ENCODE data around the gene ZNF619. TPM values are rescaled to one million over a fixed set of nuclear protein-coding genes. Genes with fewer than 3 reads are reported as not detected.

ZNF619 gene
- total and polyA plus RNA-seq, 9 of the 15 experiments (the other 6 are each of a cell fraction or from before 2014, with no cell fraction given) = 1.3 to 9.1 (median 6.3) TPM

DNA sequence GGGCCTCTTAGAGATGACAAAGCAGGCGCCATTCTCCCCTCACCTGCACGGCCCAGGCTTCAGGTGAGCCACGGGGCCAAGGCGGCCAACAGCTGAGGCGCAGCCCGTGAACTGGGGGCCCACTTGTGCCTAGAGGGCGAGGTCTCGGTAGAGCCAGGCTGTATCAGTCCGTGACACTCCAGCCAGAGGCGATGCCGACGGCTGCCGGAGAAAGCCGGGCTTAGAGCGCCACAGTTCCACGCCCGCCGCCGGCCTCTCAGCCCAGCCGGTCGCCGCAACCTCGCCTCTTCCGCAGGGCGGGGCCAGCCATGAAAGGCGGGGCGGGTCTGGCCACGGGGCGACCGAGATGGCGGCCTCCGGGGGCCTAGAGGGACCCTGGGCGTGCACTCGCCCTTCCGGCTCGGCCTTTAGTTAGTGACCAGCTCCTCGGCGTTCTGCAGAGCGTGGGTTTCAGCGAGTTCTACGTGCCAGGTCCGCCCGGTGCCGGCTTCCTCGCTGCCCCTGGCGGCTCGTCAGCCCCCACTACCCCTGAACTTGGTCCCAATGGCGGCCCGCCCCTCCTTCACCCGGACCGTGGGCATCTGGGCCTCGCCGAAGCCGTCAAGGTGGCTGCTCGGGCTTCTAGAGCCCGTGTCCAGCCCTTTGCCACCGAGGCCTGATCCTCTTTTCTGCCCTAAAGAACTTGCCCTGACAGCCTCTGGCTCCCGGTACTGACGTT lies 47.8 kb downstream of the ZNF619 start, which contains the start of gene ZNF621 (continued):
- no peak for TF ChIP-seq SRSF1 (IDR thresholded peaks at IDR 0.05; ENCODE audit: low read depth, low read length)
- TF ChIP-seq ZNF695 (CRISPR knock-in tag; IDR thresholded peaks at IDR 0.05) = no peak
- no peak for TF ChIP-seq HSF4 (CRISPR knock-in tag; IDR thresholded peaks at IDR 0.05; ENCODE audit: borderline replicate concordance)
- TF ChIP-seq, protein P1, sequence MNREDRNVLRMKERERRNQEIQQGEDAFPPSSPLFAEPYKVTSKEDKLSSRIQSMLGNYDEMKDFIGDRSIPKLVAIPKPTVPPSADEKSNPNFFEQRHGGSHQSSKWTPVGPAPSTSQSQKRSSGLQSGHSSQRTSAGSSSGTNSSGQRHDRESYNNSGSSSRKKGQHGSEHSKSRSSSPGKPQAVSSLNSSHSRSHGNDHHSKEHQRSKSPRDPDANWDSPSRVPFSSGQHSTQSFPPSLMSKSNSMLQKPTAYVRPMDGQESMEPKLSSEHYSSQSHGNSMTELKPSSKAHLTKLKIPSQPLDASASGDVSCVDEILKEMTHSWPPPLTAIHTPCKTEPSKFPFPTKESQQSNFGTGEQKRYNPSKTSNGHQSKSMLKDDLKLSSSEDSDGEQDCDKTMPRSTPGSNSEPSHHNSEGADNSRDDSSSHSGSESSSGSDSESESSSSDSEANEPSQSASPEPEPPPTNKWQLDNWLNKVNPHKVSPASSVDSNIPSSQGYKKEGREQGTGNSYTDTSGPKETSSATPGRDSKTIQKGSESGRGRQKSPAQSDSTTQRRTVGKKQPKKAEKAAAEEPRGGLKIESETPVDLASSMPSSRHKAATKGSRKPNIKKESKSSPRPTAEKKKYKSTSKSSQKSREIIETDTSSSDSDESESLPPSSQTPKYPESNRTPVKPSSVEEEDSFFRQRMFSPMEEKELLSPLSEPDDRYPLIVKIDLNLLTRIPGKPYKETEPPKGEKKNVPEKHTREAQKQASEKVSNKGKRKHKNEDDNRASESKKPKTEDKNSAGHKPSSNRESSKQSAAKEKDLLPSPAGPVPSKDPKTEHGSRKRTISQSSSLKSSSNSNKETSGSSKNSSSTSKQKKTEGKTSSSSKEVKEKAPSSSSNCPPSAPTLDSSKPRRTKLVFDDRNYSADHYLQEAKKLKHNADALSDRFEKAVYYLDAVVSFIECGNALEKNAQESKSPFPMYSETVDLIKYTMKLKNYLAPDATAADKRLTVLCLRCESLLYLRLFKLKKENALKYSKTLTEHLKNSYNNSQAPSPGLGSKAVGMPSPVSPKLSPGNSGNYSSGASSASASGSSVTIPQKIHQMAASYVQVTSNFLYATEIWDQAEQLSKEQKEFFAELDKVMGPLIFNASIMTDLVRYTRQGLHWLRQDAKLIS (CRISPR knock-in tag; IDR thresholded peaks at IDR 0.05) = no peak; the same call in 1 of the 2 replicates
- TF ChIP-seq GTF2A2 (tag; IDR thresholded peaks at IDR 0.05) = peak; percentile 76
- no peak for TF ChIP-seq RFX7 (CRISPR knock-in tag; IDR thresholded peaks at IDR 0.05)
- no peak for TF ChIP-seq ZNF444 (CRISPR knock-in tag; IDR thresholded peaks at IDR 0.05)
- TF ChIP-seq, protein P2, sequence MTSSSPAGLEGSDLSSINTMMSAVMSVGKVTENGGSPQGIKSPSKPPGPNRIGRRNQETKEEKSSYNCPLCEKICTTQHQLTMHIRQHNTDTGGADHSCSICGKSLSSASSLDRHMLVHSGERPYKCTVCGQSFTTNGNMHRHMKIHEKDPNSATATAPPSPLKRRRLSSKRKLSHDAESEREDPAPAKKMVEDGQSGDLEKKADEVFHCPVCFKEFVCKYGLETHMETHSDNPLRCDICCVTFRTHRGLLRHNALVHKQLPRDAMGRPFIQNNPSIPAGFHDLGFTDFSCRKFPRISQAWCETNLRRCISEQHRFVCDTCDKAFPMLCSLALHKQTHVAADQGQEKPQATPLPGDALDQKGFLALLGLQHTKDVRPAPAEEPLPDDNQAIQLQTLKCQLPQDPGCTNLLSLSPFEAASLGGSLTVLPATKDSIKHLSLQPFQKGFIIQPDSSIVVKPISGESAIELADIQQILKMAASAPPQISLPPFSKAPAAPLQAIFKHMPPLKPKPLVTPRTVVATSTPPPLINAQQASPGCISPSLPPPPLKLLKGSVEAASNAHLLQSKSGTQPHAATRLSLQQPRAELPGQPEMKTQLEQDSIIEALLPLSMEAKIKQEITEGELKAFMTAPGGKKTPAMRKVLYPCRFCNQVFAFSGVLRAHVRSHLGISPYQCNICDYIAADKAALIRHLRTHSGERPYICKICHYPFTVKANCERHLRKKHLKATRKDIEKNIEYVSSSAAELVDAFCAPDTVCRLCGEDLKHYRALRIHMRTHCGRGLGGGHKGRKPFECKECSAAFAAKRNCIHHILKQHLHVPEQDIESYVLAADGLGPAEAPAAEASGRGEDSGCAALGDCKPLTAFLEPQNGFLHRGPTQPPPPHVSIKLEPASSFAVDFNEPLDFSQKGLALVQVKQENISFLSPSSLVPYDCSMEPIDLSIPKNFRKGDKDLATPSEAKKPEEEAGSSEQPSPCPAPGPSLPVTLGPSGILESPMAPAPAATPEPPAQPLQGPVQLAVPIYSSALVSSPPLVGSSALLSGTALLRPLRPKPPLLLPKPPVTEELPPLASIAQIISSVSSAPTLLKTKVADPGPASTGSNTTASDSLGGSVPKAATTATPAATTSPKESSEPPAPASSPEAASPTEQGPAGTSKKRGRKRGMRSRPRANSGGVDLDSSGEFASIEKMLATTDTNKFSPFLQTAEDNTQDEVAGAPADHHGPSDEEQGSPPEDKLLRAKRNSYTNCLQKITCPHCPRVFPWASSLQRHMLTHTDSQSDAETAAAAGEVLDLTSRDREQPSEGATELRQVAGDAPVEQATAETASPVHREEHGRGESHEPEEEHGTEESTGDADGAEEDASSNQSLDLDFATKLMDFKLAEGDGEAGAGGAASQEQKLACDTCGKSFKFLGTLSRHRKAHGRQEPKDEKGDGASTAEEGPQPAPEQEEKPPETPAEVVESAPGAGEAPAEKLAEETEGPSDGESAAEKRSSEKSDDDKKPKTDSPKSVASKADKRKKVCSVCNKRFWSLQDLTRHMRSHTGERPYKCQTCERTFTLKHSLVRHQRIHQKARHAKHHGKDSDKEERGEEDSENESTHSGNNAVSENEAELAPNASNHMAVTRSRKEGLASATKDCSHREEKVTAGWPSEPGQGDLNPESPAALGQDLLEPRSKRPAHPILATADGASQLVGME (CRISPR knock-in tag; IDR thresholded peaks at IDR 0.05) = peak; percentile 72; the same call in 1 of the 2 replicates
- TF ChIP-seq ETV6 (IDR thresholded peaks at IDR 0.05; ENCODE audit: borderline replicate concordance in 1 of 2, low read depth in 2 of 2, low read length in 1 of 2) = no peak
- no peak for TF ChIP-seq ETV6 (CRISPR knock-in tag; IDR thresholded peaks at IDR 0.05; ENCODE audit: borderline replicate concordance)
- TF ChIP-seq, protein P3, sequence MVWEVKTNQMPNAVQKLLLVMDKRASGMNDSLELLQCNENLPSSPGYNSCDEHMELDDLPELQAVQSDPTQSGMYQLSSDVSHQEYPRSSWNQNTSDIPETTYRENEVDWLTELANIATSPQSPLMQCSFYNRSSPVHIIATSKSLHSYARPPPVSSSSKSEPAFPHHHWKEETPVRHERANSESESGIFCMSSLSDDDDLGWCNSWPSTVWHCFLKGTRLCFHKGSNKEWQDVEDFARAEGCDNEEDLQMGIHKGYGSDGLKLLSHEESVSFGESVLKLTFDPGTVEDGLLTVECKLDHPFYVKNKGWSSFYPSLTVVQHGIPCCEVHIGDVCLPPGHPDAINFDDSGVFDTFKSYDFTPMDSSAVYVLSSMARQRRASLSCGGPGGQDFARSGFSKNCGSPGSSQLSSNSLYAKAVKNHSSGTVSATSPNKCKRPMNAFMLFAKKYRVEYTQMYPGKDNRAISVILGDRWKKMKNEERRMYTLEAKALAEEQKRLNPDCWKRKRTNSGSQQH (CRISPR knock-in tag; IDR thresholded peaks at IDR 0.05) = peak; percentile 76; the same call in 1 of the 2 replicates
- TF ChIP-seq ETS2 (tag; IDR thresholded peaks at IDR 0.05; ENCODE audit: borderline replicate concordance, poor library complexity, severe bottlenecking) = no peak
- TF ChIP-seq CREB3 (tag; conservative IDR thresholded peaks at IDR 0.05; ENCODE audit: low read depth) = no peak

Measured in K562 (cell line).